OCI-LY1 (cell line): ENCODE data around the gene PLEKHG4B.

Source experiments
- EZH2 ChIP-seq: fragments of 200-600 bp; sonication (generic), shearing (Covaris generic); IDR thresholded peaks from 2 replicates; pipeline ENCODE4 v1.8.0; 2017; ENCODE audit warnings: borderline replicate concordance, mixed run types, mild to moderate bottlenecking, antibody characterized with exemption, low read length, moderate library complexity, mixed read lengths
- TF ChIP-seq, protein P1 (sequence below): fragments of 200-600 bp; sonication (generic), shearing (Covaris generic); IDR thresholded peaks from 2 replicates; pipeline ENCODE4 v1.5.1; 2017; ENCODE audit warnings: mild to moderate bottlenecking, antibody characterized with exemption, low read length, moderate library complexity, mixed read lengths

DNA sequence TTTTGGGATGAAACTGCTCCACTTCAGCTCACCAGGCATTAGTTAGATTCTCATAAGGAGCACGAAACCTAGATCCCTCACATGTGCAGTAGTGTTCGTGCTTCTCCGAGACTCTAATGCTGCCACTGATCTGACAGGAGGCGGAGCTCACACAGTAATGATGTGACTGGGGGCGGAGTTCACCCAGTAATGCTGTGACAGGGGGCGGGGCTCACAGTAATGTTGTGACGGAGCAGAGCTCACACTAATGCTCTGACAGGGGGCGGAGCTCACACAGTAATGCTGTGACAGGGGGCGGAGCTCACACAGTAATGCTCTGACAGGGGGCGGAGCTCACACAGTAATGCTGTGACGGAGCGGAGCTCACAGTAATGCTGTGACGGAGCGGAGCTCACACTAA, 72.3 kb downstream of the PLEKHG4B start:
- TF ChIP-seq, protein P1, sequence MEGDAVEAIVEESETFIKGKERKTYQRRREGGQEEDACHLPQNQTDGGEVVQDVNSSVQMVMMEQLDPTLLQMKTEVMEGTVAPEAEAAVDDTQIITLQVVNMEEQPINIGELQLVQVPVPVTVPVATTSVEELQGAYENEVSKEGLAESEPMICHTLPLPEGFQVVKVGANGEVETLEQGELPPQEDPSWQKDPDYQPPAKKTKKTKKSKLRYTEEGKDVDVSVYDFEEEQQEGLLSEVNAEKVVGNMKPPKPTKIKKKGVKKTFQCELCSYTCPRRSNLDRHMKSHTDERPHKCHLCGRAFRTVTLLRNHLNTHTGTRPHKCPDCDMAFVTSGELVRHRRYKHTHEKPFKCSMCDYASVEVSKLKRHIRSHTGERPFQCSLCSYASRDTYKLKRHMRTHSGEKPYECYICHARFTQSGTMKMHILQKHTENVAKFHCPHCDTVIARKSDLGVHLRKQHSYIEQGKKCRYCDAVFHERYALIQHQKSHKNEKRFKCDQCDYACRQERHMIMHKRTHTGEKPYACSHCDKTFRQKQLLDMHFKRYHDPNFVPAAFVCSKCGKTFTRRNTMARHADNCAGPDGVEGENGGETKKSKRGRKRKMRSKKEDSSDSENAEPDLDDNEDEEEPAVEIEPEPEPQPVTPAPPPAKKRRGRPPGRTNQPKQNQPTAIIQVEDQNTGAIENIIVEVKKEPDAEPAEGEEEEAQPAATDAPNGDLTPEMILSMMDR: no peak
- no peak for TF ChIP-seq EZH2
